NCI-H2196 (cell line): ENCODE results near the gene RTN4RL1.

Source experiments
- DNase-seq: peaks from one replicate; lab custom pipeline; 2025; ENCODE audit not compliant: unreplicated experiment; lab: John Stamatoyannopoulos, UW

The RTN4RL1 gene

DNA sequence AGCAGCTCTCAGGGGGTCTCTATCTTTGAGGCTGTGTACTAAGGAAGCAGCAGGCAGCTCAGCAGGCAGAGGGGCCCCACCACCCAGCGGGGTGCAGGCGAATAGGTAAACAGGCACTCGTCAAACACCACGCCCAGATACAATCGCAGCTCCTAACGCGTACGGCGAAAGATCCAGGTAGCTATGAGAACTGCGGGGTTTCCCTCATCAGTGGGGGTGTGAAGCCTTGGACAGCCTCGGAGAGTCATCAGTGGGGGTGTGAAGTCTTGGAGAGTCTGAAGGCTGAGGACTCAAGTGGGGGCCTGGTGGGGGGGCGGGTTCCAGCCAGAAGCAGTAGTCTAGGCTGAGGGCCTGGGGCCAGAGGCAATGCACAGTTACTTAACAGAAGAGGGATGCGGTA lies 69.0 kb downstream of the RTN4RL1 start:
- DNase-seq = no peak

DNA sequence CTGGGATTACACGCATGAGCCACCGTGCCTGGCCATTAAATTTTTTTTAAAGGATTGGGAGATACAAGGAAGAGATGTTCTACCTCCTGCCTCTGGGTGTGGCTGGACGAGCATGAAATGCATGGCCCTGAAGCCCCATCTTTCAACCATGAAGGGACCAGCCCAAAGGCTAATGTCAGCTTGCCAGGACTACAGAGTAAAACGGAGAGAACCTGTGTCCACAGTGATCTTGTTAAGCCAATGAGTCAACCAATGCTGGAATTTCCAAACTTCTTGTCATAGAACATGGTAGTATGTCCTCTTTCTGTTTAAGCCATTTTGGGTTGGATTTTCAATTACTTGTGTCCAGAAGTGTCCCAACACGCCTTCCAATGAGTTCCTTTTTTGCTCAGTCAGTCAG lies 71.3 kb downstream of the RTN4RL1 start:
- no peak for DNase-seq

DNA sequence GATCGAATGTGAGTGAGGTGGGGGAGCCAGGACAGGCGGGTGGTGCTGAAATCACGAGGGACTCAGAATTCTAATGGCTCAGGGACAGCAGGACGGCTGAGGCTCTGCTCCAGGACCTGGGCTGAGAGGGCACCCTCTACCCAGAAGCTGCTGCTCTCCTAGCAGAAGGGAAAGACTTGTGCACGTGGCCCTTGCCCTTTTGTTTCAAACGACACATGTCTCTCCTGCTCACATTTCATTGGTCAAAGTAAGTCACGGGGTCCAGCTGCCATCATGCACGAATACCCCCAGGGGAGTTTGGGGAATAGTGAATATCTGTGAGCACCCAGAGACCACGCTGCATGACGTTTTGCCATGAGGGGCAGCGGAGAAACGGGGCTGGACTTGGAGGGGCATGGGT lies 73.2 kb downstream of the RTN4RL1 start:
- no peak for DNase-seq

- DNase-seq = no peak
These were observed 75.4 kb downstream of the RTN4RL1 start for GRCh38 chr17:1949754-1950153.

GRCh38 chr17:1948517-1948825 lies 76.7 kb downstream of the RTN4RL1 start:
- no peak for DNase-seq

- no peak for DNase-seq
These were observed 77.2 kb downstream of the RTN4RL1 start for GRCh38 chr17:1947743-1948516.

GRCh38 chr17:1947229-1947742 lies 77.8 kb downstream of the RTN4RL1 start:
- no peak for DNase-seq

- DNase-seq = no peak
These were observed 78.9 kb downstream of the RTN4RL1 start for GRCh38 chr17:1946021-1946932.

GRCh38 chr17:1945621-1946020 lies 79.5 kb downstream of the RTN4RL1 start:
- no peak for DNase-seq

DNA sequence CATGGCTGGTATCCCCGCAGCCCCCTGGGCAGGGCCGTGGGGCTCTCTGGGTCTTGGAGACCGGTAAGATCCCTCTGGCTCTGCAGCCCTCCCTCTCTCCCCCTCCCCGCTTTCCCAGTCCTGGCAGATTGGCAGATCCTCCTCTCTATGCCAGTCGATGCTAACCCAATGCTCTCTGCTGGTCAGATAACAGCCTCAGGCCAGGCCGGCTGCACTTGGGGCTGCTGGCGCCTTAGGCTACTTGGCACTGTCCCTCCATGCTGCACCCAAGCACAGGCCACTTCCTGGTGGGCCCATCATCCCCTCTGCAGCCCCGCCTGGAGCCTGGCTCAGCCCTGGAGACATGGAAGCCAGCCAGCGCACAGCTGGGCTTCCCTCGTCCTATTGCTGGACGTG lies 81.7 kb downstream of the RTN4RL1 start:
- DNase-seq = no peak

DNA sequence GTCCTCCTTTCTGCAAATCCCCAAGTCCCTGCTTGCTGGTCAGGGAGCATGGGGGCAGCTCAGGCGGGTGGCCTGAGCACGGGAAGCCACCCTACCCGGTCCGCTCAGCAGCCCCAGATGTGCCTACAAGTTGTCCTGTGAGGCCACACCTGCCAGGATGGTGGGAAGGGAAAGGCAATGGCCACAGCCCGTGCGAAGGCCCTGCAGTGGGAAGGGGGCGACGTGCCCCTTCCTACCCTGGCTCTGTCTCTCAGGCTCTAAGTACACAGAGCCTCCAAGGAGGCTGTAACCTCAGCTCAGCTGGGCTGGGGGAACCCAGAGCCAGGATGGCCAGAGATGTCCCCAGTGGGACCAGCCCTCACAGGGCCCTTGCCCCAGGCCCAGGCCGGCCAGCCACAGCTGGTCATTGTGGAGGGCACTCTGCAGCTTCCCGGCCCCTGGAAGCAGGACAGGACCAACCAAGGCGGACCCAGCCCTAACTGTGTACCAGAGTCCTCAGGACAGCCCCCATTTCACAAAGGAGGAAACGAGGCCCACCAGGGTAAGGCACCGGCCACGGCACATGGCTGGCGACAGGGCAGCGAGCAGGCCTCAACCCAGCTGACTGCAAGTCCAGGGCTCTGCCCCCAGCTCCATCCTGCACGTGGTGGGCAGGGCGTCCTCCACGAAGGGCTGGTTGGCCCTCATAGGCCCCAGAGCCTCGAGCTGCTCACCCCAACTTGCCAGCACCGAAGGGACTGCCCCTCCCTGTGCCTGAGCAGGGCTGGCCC lies 82.3 kb downstream of the RTN4RL1 start:
- DNase-seq = no peak

GRCh38 chr17:1942066-1942365 lies 83.1 kb downstream of the RTN4RL1 start:
- no peak for DNase-seq

- DNase-seq = no peak
These were observed 83.7 kb downstream of the RTN4RL1 start for GRCh38 chr17:1941272-1942065.

DNA sequence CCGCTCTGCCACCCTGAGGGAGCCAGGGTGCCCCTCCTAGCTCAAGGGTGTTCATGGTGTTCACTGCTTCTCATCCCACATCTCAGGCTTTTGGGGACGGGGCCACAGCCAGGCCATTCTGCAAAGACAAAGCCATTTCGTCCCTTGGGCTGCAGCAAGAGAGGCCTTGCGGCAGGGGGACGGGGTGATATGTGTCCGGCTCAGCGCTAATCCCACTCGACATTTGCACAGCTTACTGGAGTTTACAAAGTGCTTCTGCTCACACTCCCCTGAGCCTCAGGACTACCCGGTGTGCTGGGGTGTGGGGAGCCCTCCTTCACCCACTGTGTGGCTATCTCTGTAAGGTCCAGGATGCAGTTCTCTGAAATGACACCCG lies 84.3 kb downstream of the RTN4RL1 start:
- DNase-seq = no peak

- no peak for DNase-seq
These were observed 84.9 kb downstream of the RTN4RL1 start for GRCh38 chr17:1939981-1940809.

DNA sequence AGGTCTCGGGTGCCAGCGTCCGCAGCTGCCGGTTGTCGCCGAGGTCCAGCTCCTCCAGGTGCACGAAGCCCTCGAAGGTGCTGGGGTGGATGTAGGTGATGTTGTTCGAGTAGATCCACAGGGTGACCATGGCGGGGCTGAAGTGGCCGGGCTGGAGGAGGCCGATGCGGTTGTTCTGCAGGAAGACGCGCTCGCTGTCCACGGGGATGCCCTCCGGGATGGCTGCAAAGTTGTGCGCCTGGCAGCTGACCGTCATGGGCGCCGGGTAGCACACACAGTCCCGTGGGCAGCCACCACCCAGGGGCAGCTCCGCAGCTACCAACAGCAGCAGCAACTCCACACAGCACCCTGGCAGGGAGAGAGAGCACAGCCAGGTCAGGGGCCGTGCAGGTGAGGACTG lies 87.7 kb downstream of the RTN4RL1 start:
- no peak for DNase-seq

- DNase-seq = no peak
These were observed 88.4 kb downstream of the RTN4RL1 start for GRCh38 chr17:1936766-1937165.

GRCh38 chr17:1934901-1935300 lies 90.2 kb downstream of the RTN4RL1 start:
- no peak for DNase-seq

GRCh38 chr17:1933875-1934715 lies 91.0 kb downstream of the RTN4RL1 start:
- no peak for DNase-seq
